ACHN (cell line): ENCODE results near the gene IQSEC3.
"Not testable (repeated sequence)": the region's sequence is repeated elsewhere in the genome, so short reads cannot be mapped to it uniquely, and the experiment has no call there.

Experiments
- DNase-seq: peaks from one replicate; pipeline ENCODE4 v3.0.0-alpha.2; 2015
- in situ Hi-C: cut with HindIII; loops from 2 replicates; pipeline ENCODE4 v1.10.0; 2017; ENCODE audit warnings: low sequenced_read_pairs, low pct_ligation_motif_present, low pct_unique_long_range_greater_than_20kb

Gene IQSEC3

DNA sequence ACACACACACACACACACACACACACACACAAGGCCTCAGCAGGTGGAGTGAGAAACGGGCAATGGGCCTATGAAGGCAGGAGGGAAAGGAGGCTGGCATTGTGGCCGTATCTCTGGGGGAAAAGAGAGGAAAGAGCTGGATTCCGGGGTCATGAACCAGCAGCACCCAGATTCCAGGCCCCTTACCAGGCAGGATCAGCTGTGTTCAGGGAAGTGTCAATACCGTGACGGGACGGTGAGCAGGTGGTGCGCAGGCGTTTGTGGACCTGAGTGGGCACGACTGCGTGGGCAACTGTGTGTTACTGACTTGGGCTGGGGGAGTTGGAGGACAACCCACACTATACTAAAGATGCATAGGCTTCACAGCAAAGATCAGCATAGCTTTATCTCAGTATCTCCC, 9.5 kb downstream of the IQSEC3 start:
- in situ Hi-C loops, DNase-seq: not testable (repeated sequence)

DNA sequence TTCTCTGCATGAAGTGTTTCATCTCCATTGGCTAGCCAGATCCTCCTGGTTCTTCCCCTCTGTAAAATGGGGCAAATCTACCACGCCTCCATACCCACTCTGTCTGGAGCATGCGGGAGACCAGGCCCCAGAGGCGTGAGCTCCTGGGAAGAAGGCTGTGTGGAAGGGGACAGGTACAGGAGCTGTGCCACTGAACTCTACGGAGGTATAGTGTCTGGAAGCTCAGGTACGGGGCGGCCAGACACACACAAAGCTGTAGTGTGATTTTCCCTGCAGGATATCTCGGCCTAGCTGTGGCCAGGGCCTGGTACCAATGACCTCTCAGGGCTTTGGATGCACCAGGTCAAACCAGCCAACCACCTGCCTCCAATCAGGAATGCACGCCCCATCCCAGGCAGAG, 10.0 kb downstream of the IQSEC3 start:
- DNase-seq, in situ Hi-C loops: not testable (repeated sequence)

- DNase-seq, in situ Hi-C loops: not testable (repeated sequence)
Observed at GRCh38 chr12:77101-77719, 10.6 kb downstream of the IQSEC3 start.

DNA sequence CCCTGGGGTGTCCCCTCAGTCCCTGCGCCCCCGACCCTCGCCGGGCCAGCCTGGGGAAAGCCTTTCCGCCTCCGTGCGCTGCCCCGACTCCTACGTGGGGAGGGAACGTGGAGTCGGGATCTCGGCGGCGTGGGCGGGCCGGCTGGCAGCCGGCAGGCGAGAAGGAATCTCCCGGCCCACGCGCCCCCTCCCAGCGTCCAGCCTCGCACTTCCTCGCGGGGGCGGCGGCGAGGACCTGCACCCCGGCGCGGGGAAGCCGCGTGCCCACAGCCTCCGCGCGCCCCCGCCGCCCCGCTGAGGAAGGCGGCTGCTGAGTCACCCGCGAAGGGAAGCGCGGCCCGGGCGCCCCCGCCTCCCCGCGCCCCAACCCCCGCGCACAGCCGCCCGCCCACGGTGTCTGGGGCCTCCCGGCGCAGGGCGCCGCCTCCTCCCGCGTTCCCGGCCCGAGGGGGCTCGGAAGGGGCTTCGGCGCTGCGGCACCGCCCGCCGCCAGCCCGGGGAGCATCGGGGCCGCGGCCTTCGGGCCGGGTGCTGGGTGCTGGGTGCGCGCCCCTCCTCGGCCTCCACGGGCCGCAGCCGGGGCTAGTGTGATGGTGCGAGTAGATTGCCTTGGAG, 11.3 kb downstream of the IQSEC3 start:
- DNase-seq, in situ Hi-C loops: not testable (repeated sequence)

GRCh38 chr12:78981-79380, 12.4 kb downstream of the IQSEC3 start:
- in situ Hi-C loops: no loop called here
- no peak for DNase-seq

DNA sequence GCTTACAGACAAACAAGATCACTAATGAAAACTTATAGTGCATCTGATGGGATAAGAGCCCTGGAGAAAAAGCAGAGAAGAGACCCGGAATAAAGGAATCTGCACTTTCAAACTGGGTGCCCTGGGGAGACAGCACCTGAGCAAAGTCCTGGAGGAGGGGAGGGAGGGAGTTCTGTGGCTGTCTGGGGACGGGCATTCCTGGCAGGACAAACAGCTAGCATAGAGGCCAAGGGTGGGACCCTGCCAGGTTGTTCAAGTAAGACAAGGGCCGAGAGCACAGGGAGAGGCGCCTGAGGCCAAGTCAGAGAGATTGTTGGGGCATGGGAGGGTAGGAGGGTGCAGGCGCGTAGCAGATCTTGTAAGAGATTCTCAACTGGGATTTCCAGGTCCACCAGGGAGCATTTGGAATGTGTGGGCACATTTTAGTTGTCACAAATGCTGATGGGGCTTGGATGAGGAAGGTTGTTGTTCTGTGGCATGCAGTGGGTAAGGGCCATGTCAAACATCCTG, 14.2 kb downstream of the IQSEC3 start:
- no peak for DNase-seq
- in situ Hi-C loops: no loop called here

- in situ Hi-C loops: no loop called here
- DNase-seq: no peak
Observed at GRCh38 chr12:82740-83139, 16.2 kb downstream of the IQSEC3 start.

- in situ Hi-C loops: no loop called here
- DNase-seq: no peak
Observed at GRCh38 chr12:84056-84455, 17.5 kb downstream of the IQSEC3 start.

- no peak for DNase-seq
- in situ Hi-C loops: no loop called here
Observed at GRCh38 chr12:85191-85666, 18.7 kb downstream of the IQSEC3 start.

DNA sequence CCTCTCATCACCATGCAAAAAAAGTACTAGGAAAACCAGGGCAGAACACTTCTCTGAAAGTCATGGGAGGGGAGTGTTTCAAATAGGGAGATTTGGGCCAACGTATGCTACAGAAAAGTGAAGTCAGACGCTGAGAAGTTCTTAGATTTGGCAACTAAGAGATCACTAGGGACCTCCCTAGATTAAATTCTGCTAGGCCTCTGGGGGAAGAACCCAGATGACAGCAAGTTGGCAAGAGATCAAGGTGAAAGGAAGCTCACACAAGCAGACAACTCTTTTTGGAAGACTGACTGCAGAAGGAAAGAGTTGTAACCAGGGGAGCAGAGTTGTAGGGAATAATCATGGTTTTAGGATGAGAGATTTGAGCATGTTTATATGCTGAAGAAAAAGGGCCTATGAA, 20.7 kb downstream of the IQSEC3 start:
- no peak for DNase-seq
- in situ Hi-C loops: no loop called here

GRCh38 chr12:87856-88255, 21.3 kb downstream of the IQSEC3 start:
- in situ Hi-C loops: no loop called here
- no peak for DNase-seq

DNA sequence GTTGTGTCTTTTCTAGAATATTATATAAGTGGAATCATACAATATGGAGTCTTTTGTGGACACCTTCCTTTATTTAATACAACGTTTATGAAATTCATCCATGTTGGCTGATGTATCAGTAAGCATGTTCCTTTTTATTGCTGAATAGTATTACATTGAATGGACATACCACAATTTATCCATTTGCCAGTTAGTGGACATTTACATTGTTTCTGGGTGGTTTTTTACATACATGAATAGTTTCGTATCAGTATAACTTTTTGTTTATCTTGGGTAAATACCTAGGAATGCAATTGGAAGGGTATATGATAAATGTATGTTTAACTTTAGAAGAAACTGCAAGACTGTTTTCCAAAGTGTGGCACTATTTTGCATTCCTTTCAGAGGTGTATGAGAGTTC, 23.1 kb downstream of the IQSEC3 start:
- in situ Hi-C loops: no loop called here
- DNase-seq: no peak

GRCh38 chr12:91213-91612, 24.6 kb downstream of the IQSEC3 start:
- in situ Hi-C loops: no loop called here
- no peak for DNase-seq

DNA sequence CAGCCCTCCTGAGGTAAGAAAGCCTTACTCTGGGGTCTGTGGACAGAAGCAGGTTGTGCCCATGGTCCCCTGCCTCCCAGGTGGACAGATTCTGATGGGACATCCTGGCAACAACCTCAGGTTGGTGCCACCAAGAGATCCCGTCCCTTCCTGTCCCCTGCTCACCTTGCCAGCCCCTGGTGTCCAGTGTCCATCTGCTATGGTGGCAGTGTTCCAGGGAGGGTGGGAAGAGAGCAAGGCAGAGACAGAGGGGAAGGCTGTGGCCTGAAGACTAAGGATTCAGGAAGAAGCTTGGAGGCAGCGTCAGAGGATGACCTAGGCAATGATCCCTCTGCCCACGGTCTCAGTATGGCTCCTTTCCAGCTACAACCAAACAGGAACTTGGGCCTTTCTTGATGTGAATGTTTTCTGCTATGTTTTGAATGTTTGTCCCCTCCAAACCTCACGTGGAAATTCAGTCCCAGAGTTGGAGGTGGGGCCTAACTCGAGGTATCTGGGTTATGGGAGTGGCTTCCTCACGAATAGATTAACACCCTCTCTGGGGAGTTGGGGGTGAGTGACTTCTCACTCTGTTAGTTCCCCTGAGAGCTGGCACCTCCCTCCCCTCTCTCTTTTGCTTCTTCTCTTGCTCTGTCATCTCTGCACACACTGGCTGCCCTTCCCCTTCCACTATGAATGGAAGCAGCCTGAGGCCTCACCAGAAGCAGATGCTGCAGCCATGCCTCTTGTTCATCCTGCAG, 26.9 kb downstream of the IQSEC3 start:
- in situ Hi-C loops: no loop called here
- DNase-seq: no peak

GRCh38 chr12:96543-96942, 30.0 kb downstream of the IQSEC3 start:
- in situ Hi-C loops: no loop called here

GRCh38 chr12:98924-99352, 32.4 kb downstream of the IQSEC3 start:
- in situ Hi-C loops: no loop called here
- DNase-seq: no peak

More at GRCh38 chr12:96543-96942, 30.0 kb downstream of the IQSEC3 start:
- DNase-seq: peak; percentile 14

DNA sequence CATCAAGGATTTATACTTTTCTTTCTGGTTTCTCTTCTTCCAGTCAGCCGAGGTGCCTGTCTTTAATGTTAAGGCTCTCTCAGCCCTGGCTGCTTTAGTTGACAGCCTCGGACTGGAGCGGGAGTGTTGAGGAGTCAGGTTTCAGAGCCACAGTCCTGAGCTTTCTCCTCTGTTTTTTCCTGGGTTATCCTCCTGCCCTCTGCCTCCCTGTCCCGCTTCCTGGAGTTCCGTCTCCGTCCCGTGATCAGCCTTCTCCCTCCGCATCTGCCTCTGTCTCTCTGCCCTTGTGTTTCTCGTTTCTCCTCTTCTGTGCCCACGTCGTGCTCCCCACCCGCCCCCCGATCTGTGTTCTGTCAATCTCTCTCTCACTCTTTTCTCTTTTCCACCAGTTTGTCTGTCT, 33.0 kb downstream of the IQSEC3 start:
- in situ Hi-C loops: no loop called here
- no peak for DNase-seq

GRCh38 chr12:101969-102878, 35.7 kb downstream of the IQSEC3 start:
- in situ Hi-C loops: no loop called here
- DNase-seq: no peak

- DNase-seq: no peak
- in situ Hi-C loops: no loop called here
Observed at GRCh38 chr12:102879-103168, 36.3 kb downstream of the IQSEC3 start.
